NCI-H2196 (cell line): ENCODE measurements around the gene XPNPEP2.
A peak's percentile ranks its signal among the peaks of the same experiment; 100 is the strongest.

Experiments
- DNase-seq: peaks from one replicate; lab custom pipeline; 2025; ENCODE audit not compliant: unreplicated experiment; lab: John Stamatoyannopoulos, UW

Gene XPNPEP2

DNA sequence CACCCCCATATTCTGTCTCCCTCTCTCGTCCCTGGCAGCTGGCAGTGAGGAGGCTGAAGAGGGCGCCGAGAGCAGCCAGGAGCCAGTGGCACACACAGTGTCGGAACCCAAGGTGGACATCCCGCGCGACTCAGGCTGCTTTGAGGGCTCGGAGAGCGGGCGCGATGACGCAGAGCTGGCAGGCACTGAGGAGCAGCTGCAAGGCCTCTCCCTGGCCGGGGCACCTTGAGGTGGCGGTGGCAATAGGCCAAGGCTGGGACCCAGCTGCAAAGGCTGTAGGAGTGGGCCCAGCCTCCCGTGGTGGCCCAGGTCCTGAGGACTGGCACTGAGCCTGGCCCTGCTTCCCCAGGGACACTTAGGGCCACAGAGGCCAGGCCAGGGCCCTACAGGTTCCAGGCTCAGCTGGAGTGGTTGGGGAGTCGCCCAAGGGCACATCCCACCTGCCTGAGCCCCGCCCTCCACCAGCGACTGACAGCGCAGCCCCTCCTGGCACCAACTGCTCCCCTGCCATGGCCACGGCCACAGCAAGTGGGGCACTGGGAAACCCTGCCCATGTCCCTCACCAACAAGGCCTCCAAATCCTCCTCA lies 54.9 kb downstream of the XPNPEP2 start:
- DNase-seq, result peak; percentile 79

DNA sequence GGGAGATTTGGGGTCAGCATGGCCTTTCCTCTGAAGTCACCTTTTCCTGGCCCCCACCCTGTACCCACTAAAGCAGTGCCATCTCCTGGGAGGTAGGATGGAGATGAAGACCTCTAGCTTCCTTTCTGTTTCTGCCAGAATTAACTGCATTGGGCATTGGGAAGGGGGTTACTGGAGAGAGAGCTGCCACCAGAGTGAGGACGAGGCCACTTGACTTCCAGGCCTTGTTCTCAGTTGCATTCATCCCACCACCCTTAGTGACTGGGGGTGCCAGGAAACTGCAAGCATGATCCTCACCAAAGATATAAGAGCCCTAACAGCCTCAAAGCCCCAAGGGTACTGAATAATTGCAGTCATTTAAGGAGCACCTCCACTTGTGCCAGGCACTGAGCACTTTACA lies 56.8 kb downstream of the XPNPEP2 start:
- no peak for DNase-seq

- no peak for DNase-seq
Observed at GRCh38 chrX:129797251-129797906, 58.6 kb downstream of the XPNPEP2 start.

GRCh38 chrX:129798456-129798855 lies 59.7 kb downstream of the XPNPEP2 start:
- no peak for DNase-seq

- DNase-seq, result no peak
Observed at GRCh38 chrX:129798888-129799287, 60.1 kb downstream of the XPNPEP2 start.

DNA sequence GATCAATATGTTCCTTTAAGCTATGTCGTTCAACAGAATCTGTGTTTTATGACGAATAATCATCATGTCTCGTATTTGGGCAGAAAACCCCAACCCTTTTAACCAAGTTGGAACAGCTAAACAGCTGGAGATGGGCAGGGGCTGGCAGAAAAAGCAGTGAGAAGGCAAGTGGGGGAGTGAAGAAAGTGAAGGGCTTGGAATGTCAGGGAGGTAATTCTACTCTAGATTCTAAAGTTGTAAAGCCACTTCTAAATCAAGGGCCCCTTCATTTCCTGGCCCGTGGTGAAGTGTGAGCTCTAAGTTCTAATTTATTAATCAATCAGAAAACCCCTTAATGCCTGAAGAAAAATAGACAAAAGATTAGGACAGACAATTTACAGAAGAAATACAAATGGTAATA lies 61.4 kb downstream of the XPNPEP2 start:
- no peak for DNase-seq

GRCh38 chrX:129802863-129803262 lies 64.1 kb downstream of the XPNPEP2 start:
- no peak for DNase-seq

GRCh38 chrX:129804806-129805205 lies 66.0 kb downstream of the XPNPEP2 start:
- no peak for DNase-seq

- DNase-seq, result no peak
Observed at GRCh38 chrX:129808158-129808828, 69.5 kb downstream of the XPNPEP2 start.

GRCh38 chrX:129808829-129809796 lies 70.3 kb downstream of the XPNPEP2 start:
- no peak for DNase-seq

DNA sequence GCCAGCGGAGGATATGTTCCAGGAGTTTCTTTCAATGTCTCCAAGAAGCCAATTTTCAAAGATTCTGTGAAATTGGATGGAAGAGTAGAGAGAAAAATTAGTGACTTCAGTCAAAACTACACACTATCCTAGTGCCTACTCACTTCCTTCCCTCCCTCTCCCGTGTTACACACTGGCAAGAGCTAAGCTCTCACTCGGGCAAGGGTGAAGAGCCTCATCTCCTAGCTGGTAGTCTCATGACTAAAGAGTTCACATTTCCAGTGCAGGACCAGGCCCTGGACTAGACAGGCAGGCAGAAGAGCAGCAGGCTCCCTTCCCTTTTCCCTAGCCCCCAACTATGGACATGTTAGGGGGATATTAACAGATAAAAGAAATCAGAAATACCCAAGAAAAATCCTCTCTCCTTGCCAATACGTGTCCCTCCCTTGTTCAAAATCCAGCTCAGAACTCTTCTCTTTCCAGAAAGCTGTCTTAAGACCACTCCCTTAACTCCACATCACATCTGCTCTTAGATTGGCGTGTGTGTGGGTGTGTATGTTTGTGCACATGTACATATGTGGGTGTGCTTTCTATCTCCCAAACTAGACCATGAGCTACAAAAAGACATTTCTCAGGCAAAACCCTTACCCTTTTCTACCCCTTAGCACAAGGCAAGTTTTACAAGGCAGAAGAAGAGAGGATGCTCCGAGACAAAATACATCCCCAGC lies 75.0 kb downstream of the XPNPEP2 start:
- no peak for DNase-seq

- no peak for DNase-seq
Observed at GRCh38 chrX:129818123-129818522, 79.3 kb downstream of the XPNPEP2 start.
